MCF 10A (cell line): ENCODE results near the gene DLGAP5. TPM values are rescaled to one million over a fixed set of nuclear protein-coding genes. Genes with fewer than 3 reads are reported as not detected.

Experiments used
- BruUV-seq: library from RNA; stranded (reverse); fragments of 400-500 nt; replicated peaks from 2 replicates; lab custom pipeline; 2021; lab: Mats Ljungman, UMichigan
- CTCF ChIA-PET: fragments of 300-600 bp; sonication (Branson Sonifier 250); formaldehyde crosslinking; extraction: SDS; loops from one replicate; lab custom pipeline; 2021; ENCODE audit warnings: antibody characterized with exemption, inconsistent platforms; lab: Yijun Ruan, JAX
- POLR2A ChIA-PET: fragments of 300-600, 350-650 bp; sonication (Branson Sonifier 250); formaldehyde crosslinking; extraction: SDS; loops from one replicate; lab custom pipeline; 2020; ENCODE audit warnings: antibody characterized with exemption, inconsistent platforms; lab: Yijun Ruan, JAX
- DNase-seq: peaks from one replicate; pipeline ENCODE4 v3.0.0-alpha.2; 2018; ENCODE audit not compliant: unreplicated experiment
- H3K27ac Mint-ChIP-seq: one replicate; pipeline ENCODE4 v1.8.0; 2022; ENCODE audit warnings: mild to moderate bottlenecking, low read depth, mixed read lengths; ENCODE audit not compliant: unreplicated experiment
- H3K27me3 Mint-ChIP-seq: one replicate; pipeline ENCODE4 v1.8.0; 2022; ENCODE audit warnings: mixed read lengths; ENCODE audit not compliant: insufficient read depth, unreplicated experiment
- H3K36me3 Mint-ChIP-seq: one replicate; pipeline ENCODE4 v1.8.0; 2022; ENCODE audit warnings: mild to moderate bottlenecking, moderate library complexity, mixed read lengths; ENCODE audit not compliant: insufficient read depth, unreplicated experiment
- H3K4me1 Mint-ChIP-seq: one replicate; pipeline ENCODE4 v1.8.0; 2022; ENCODE audit warnings: mixed read lengths; ENCODE audit not compliant: insufficient read depth, unreplicated experiment
- H3K4me3 Mint-ChIP-seq: one replicate; pipeline ENCODE4 v1.8.0; 2022; ENCODE audit warnings: mild to moderate bottlenecking, moderate library complexity, mixed read lengths; ENCODE audit not compliant: unreplicated experiment
- H3K9me3 Mint-ChIP-seq: one replicate; pipeline ENCODE4 v1.8.0; 2022; ENCODE audit warnings: mixed read lengths; ENCODE audit not compliant: unreplicated experiment
- intact Hi-C: fragments of 100-400 bp; cut with micrococcal nuclease; formaldehyde crosslinking; loops from 2 replicates; pipeline ENCODE4 v1.14.1; 2022
- total RNA-seq: library from RNA; stranded (reverse); gene quantifications from 2 replicates; pipeline ENCODE4 v1.2.3, GENCODE V29; 2022
- TF ChIP-seq, protein P1 (sequence below): fragments of 200-600 bp; IDR thresholded peaks from one replicate; pipeline ENCODE4 v1.8.0; 2022; ENCODE audit warnings: antibody characterized with exemption, mild to moderate bottlenecking; ENCODE audit not compliant: unreplicated experiment

The DLGAP5 gene
- total RNA-seq, 1 experiment from 2014 or later: 17.6 TPM

DNA sequence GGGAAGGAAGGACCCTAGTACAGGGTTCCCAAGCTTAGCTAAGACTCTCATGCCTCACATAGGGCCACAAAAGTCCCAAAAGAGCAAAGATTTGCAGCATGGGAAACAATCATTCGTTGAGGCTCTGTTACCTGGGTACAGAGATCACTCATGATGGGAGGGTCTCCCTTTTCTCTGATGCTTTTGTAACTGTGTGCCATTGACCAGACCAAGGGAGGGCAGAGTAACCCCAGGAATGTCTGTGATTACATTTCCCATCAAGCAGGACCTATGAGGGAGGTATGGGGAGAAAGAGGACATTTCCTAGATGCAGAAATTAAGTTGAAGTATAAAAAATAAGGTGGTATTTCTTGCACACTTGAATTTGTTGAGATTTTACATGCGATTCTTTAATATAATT is 16.4 kb upstream of the DLGAP5 start:
- CTCF ChIA-PET: interaction anchor here (0.6 to 1.3 kb wide), 2 partner anchors 81 to 146 kb away, joined by 3 to 6 read pairs; no protein-coding TSS in a partner anchor
- Mint-ChIP-seq H3K9me3 (no peaks in the 10 kb centered on the region), H3K4me3 (no peak overlapping the region), H3K27me3 (no peaks in the 10 kb centered on the region), H3K4me1 (peaks cover 8% of the 10 kb centered on the region), H3K36me3 (no peaks in the 10 kb centered on the region), H3K27ac (no peak overlapping the region)
- intact Hi-C loops: no loop called here
- BruUV-seq: no TSS peak
- TF ChIP-seq, protein P1, sequence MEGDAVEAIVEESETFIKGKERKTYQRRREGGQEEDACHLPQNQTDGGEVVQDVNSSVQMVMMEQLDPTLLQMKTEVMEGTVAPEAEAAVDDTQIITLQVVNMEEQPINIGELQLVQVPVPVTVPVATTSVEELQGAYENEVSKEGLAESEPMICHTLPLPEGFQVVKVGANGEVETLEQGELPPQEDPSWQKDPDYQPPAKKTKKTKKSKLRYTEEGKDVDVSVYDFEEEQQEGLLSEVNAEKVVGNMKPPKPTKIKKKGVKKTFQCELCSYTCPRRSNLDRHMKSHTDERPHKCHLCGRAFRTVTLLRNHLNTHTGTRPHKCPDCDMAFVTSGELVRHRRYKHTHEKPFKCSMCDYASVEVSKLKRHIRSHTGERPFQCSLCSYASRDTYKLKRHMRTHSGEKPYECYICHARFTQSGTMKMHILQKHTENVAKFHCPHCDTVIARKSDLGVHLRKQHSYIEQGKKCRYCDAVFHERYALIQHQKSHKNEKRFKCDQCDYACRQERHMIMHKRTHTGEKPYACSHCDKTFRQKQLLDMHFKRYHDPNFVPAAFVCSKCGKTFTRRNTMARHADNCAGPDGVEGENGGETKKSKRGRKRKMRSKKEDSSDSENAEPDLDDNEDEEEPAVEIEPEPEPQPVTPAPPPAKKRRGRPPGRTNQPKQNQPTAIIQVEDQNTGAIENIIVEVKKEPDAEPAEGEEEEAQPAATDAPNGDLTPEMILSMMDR: no peak
- POLR2A ChIA-PET: interaction anchor here (0.6 to 1.3 kb wide), 2 partner anchors 16 to 105 kb away, joined by 3 to 5 read pairs; partner anchors contain the start of gene DLGAP5
- no peak for DNase-seq

DNA sequence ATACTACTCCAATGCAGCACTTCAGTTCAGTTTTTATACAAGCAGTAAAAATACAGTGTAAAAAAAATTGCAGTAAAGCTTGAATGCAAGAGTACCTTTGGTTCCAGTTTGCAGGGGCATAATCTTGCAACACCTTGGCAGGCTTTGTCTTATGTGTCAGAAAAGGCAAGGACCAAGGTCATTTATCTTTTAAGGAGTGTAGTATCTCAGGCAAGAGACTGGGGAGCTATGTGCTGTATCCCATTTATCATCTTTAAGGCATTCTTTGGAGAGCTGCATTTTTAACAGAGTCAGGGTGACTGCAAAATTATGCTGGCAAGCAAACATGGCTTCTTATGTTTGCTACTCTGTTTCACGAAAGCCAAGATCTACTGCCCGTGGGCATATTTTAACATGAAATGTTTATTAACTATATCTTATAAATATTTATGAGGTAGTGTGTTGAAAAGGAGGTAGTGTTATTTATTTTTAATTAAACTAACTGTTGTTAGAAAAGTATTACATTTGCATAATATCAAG is 14.8 kb upstream of the DLGAP5 start:
- no peaks in the 10 kb centered on the region for H3K9me3 Mint-ChIP-seq
- BruUV-seq: no TSS peak
- intact Hi-C loops: no loop called here
- H3K36me3 Mint-ChIP-seq: no peaks in the 10 kb centered on the region
- no peaks in the 10 kb centered on the region for H3K27me3 Mint-ChIP-seq
- DNase-seq: no peak
- no peaks in the 10 kb centered on the region for H3K4me1 Mint-ChIP-seq
- ChIA-PET POLR2A (no interaction called here), CTCF (no interaction called here)
- H3K27ac Mint-ChIP-seq: no peak overlapping the region
- TF ChIP-seq, protein P1: no peak
- no peak overlapping the region for H3K4me3 Mint-ChIP-seq

DNA sequence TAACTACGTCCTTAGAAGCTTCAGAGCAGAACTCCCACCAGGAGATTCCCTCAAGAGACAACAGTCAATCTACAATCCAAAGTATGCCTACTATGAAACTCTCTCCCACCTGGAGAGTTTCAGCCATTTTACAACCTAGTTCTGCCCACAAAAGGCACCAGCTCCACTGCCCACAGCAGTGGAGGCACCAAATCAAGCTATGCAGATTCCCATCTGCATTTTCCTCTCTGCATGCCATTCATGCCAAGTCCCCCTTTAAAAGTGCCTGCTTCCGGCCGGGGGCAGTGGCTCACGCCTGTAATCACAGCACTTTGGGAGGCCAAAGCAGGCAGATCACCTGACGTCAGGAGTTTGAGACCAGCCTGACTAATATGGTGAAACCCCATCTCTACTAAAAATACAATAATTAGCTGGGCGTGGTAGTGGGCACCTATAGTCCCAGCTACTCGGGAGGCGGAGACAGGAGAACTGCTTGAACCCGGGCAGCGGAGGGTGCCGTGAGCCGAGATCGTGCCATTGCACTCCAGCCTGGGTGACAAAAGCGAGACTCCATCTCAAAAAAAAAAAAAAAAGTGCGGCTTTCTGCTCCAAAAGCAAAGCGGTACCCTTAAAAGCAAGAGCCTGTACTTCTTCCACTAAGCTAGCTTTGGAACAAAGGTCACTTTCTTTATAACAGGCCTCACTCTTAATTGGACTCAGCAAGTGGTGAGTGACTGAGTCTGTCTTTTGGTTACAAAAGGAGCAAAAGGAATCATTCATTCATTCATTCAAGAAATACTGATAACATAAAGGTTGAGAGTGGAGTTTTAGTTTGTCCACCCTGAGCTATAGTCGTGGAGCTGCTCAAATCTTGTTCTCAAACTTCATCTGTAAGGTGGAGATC is 10.1 kb upstream of the DLGAP5 start:
- no peak overlapping the region for H3K27ac Mint-ChIP-seq
- no peaks in the 10 kb centered on the region for H3K27me3 Mint-ChIP-seq
- ChIA-PET POLR2A (interaction anchor here (1.0 to 1.5 kb wide), 3 partner anchors 10 to 12 kb away, joined by 3 to 4 read pairs (median 3); no protein-coding TSS in a partner anchor), CTCF (interaction anchor here (0.9 to 1.1 kb wide), 3 partner anchors 10 to 12 kb away, joined by 3 to 7 read pairs (median 3); partner anchors contain the start of gene DLGAP5)
- intact Hi-C loops: no loop called here
- TF ChIP-seq, protein P1: no peak
- H3K4me1 Mint-ChIP-seq: no peaks in the 10 kb centered on the region
- H3K4me3 Mint-ChIP-seq: no peak overlapping the region
- BruUV-seq: no TSS peak
- no peaks in the 10 kb centered on the region for H3K36me3 Mint-ChIP-seq
- DNase-seq: no peak
- no peaks in the 10 kb centered on the region for H3K9me3 Mint-ChIP-seq

DNA sequence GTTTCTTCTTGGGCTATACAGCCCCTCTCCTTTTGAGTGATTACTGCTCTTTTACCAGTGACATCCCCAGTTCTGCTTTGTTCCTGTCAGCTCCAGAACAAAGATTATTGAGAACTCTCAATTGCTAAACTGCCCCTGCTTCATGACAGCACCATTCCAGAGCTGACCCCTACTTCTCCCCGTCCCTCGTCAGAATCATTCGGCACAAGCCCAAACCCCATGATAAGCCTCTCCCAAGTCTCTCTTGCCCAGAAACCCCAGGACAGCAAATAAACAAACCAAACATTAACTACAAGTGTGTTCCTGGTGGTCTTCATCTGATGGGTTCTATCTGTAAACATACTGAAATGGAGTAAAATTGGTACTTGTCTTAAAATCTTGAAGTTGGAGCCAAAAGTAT is 9.3 kb upstream of the DLGAP5 start:
- no peak for DNase-seq
- BruUV-seq: no TSS peak
- intact Hi-C loops: no loop called here
- TF ChIP-seq, protein P1: no peak
- POLR2A ChIA-PET: interaction anchor here (0.7 kb wide), 1 partner anchor 66 kb away, joined by 3 read pairs; no protein-coding TSS in a partner anchor
- H3K4me3 Mint-ChIP-seq: no peak overlapping the region
- no peaks in the 10 kb centered on the region for H3K9me3 Mint-ChIP-seq
- H3K36me3 Mint-ChIP-seq: no peaks in the 10 kb centered on the region
- no peaks in the 10 kb centered on the region for H3K4me1 Mint-ChIP-seq
- no peak overlapping the region for H3K27ac Mint-ChIP-seq
- CTCF ChIA-PET: interaction anchor here (0.7 to 1.1 kb wide), 2 partner anchors 11 to 458 kb away, joined by 3 to 7 read pairs; no protein-coding TSS in a partner anchor
- no peaks in the 10 kb centered on the region for H3K27me3 Mint-ChIP-seq
